Calu3 (cell line): ENCODE results near the gene ANXA5. TPM values are rescaled to one million over a fixed set of nuclear protein-coding genes. Genes with fewer than 3 reads are reported as not detected.

ENCODE experiments used
- Bru-seq: library from RNA; stranded (reverse); fragments of 400-500 nt; gene quantifications from one replicate; lab custom pipeline; 2021; lab: Mats Ljungman, UMichigan
- BruChase-seq, 2 experiments: library from RNA; stranded (reverse); fragments of 400-500 nt; gene quantifications; one replicate each; lab custom pipeline; 2021; lab: Mats Ljungman, UMichigan
- BruUV-seq: library from RNA; stranded (reverse); fragments of 400-500 nt; replicated peaks from 2 replicates; lab custom pipeline; 2021; lab: Mats Ljungman, UMichigan
- CTCF ChIA-PET: fragments of 300-600 bp; sonication (Branson Sonifier 250); formaldehyde crosslinking; loops from one replicate; lab custom pipeline; 2022; ENCODE audit warnings: antibody characterized with exemption; lab: Charles Lee
- DNase-seq: peaks from one replicate; pipeline ENCODE4 v3.0.0; 2022
- H3K27ac Mint-ChIP-seq: one replicate; pipeline ENCODE4 v1.8.0; 2022; ENCODE audit warnings: mixed read lengths; ENCODE audit not compliant: unreplicated experiment
- H3K27me3 Mint-ChIP-seq: one replicate; pipeline ENCODE4 v1.8.0; 2022; ENCODE audit warnings: mixed read lengths; ENCODE audit not compliant: unreplicated experiment
- H3K36me3 Mint-ChIP-seq: one replicate; pipeline ENCODE4 v1.8.0; 2022; ENCODE audit warnings: mild to moderate bottlenecking, moderate library complexity, mixed read lengths; ENCODE audit not compliant: insufficient read depth, unreplicated experiment
- H3K4me1 Mint-ChIP-seq: one replicate; pipeline ENCODE4 v1.8.0; 2022; ENCODE audit warnings: mild to moderate bottlenecking, low read depth, mixed read lengths; ENCODE audit not compliant: unreplicated experiment
- H3K4me3 Mint-ChIP-seq: one replicate; pipeline ENCODE4 v1.8.0; 2022; ENCODE audit warnings: mild to moderate bottlenecking, low read depth, moderate library complexity, mixed read lengths; ENCODE audit not compliant: unreplicated experiment
- H3K9me3 Mint-ChIP-seq: one replicate; pipeline ENCODE4 v1.8.0; 2022; ENCODE audit warnings: low read depth, mixed read lengths; ENCODE audit not compliant: unreplicated experiment
- intact Hi-C: fragments of 100-400 bp; cut with micrococcal nuclease; formaldehyde crosslinking; loops from one replicate; pipeline ENCODE4 v1.10.0; 2022; ENCODE audit not compliant: unreplicated experiment
- long read RNA-seq: library from polyadenylated mRNA; stranded (forward); transcript quantifications from one replicate; pipeline ENCODE4 v2.0.0, GENCODE V29; 2022
- total RNA-seq: library from RNA; stranded (reverse); gene quantifications from 2 replicates; pipeline ENCODE4 v1.2.3, GENCODE V29; 2022
- TF ChIP-seq, protein P1 (sequence below): fragments of 200-600 bp; IDR thresholded peaks from one replicate; pipeline ENCODE4 v1.8.0; 2022; ENCODE audit warnings: antibody characterized with exemption; ENCODE audit not compliant: unreplicated experiment

Gene ANXA5
- 246 and 273 TPM in 2 replicates for total RNA-seq
- Bru-seq, nascent RNA, result percentile 95 among the genes with signal in this experiment
- percentile 92 among the genes with signal in this experiment for BruChase-seq, experiment 1, labeled RNA remaining after a 6-hour chase
- BruChase-seq, experiment 2, labeled RNA remaining after a 2-hour chase, result percentile 87 among the genes with signal in this experiment
- long read RNA-seq, transcript ANXA5-207 (6 exons, 868 nt), result minor isoform, 10 of 959 reads
- long read RNA-seq, transcript ANXA5-201 (13 exons, 1,762 nt), result major isoform, 859 of 959 reads
- long read RNA-seq, partial matches to known transcripts, result 38 of 959 reads
- long read RNA-seq, other reads (novel, unspliced or antisense), result 50 of 959 reads

DNA sequence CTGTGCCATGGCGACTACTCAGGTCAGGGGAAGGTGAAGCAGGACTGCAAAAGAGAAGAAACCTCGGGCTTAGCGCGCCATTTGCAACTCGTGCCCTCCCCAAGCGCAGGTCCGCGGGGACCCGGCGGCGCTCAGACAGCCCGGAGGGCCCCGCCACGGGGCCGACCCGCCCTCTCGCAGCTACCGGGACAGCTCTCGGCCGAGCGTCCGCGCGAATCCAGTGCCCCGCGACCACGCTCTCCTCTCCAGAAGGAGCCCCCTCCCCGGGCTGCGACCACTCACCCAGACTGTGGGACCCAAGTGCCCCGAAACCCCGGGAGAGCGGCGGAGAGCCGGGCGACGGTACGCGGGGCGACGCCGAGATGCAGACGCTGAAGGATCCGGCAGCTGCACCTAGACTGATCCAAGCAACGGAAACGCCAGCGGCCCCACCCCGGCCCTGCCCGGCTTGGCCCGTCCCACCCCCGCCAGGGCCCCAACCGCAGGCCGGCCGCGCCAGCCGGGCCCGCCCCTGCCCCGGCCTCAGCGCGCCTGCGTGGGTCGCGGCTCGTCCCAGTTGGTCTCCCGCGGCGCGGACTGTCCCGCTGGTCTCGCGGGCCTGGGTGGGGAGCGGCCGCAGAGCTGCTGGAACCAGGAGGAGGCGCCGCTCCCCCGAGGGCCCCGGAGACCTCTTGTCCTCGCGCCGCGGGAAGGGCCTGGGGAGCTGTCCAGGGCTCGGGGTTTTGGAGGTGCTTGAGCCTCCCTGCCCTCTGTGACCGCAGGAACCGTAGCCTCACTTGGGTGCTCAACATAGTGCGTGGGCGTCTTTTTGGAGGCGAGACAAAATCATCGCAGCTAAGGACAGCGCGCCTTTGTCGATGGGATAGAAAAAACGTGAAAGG is at the start of gene ANXA5:
Gene ANXA5 (minus strand): TSS at position 400 of the 881 bp plus-strand sequence. CDS start 391 bp downstream, at position 9.
- intact Hi-C loops, result no loop called here
- TF ChIP-seq, protein P1, sequence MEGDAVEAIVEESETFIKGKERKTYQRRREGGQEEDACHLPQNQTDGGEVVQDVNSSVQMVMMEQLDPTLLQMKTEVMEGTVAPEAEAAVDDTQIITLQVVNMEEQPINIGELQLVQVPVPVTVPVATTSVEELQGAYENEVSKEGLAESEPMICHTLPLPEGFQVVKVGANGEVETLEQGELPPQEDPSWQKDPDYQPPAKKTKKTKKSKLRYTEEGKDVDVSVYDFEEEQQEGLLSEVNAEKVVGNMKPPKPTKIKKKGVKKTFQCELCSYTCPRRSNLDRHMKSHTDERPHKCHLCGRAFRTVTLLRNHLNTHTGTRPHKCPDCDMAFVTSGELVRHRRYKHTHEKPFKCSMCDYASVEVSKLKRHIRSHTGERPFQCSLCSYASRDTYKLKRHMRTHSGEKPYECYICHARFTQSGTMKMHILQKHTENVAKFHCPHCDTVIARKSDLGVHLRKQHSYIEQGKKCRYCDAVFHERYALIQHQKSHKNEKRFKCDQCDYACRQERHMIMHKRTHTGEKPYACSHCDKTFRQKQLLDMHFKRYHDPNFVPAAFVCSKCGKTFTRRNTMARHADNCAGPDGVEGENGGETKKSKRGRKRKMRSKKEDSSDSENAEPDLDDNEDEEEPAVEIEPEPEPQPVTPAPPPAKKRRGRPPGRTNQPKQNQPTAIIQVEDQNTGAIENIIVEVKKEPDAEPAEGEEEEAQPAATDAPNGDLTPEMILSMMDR, result no peak

DNA sequence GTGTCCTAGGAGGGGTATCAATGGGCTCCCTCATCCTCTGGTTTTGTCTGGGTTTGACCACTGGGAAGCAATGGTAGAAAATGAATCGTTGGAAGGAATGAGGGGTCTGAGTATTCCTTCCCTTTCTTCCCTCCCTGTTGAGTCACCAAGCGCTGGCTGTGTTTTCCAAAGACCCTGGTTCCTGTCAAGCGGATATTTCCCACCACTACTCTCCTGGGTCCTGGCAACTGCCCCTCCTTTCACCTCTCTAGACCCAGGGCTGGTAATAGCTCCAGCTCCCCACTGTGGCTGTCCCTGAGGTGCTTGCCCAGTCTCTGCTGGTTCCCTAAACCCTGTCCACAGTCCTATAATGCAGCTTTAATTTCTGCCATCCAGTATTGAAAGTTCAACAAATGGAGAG is 46.0 kb upstream of the ANXA5 start:
- H3K4me3 Mint-ChIP-seq, result no peak overlapping the region
- H3K9me3 Mint-ChIP-seq, result no peaks in the 10 kb centered on the region
- no TSS peak for BruUV-seq
- TF ChIP-seq, protein P1, result no peak
- intact Hi-C loops, result no loop called here
- DNase-seq, result no peak
- CTCF ChIA-PET, result no interaction called here
- H3K27ac Mint-ChIP-seq, result no peak overlapping the region
- H3K27me3 Mint-ChIP-seq, result no peaks in the 10 kb centered on the region
- no peaks in the 10 kb centered on the region for H3K4me1 Mint-ChIP-seq
- no peaks in the 10 kb centered on the region for H3K36me3 Mint-ChIP-seq

More for the DNA sequence above, at the start of gene ANXA5:
- no TSS peak for BruUV-seq
- peaks cover 29% of the 10 kb centered on the region for H3K4me1 Mint-ChIP-seq
- CTCF ChIA-PET, result interaction anchor here (0.7 kb wide), 1 partner anchor 88 kb away, joined by 3 read pairs; no protein-coding TSS in a partner anchor
- no peak within 1 kb of the TSS for H3K4me3 Mint-ChIP-seq
- H3K36me3 Mint-ChIP-seq, result peaks cover 35% of the 10 kb centered on the region
- peak within 1 kb of the TSS; percentile 97 for H3K27ac Mint-ChIP-seq
- H3K9me3 Mint-ChIP-seq, result no peaks in the 10 kb centered on the region
- peak; percentile 85 for DNase-seq
- no peaks in the 10 kb centered on the region for H3K27me3 Mint-ChIP-seq

DNA sequence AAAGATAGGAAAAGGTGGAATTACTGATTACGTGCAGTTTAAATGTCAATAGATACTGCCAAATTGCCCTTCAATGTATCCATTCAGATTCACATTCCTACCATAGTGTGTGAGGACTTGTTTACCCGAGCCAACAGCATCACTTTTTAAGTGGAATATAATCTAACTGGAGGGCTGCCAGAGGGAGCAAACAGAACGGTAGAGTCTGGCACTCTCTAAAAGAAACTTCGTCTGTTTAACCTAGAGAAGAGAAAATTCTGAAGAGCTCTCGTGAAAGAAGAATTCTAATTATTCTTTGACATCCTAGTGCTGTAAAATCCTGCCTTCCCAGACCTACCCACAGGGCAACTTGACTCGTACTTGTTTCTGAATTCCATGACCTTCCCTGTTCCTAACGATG is 45.0 kb upstream of the ANXA5 start:
- no peak for DNase-seq
- CTCF ChIA-PET, result no interaction called here
- no peak overlapping the region for H3K4me3 Mint-ChIP-seq
- H3K27ac Mint-ChIP-seq, result no peak overlapping the region
- no peaks in the 10 kb centered on the region for H3K27me3 Mint-ChIP-seq
- intact Hi-C loops, result no loop called here
- no TSS peak for BruUV-seq
- H3K36me3 Mint-ChIP-seq, result no peaks in the 10 kb centered on the region
- no peaks in the 10 kb centered on the region for H3K4me1 Mint-ChIP-seq
- no peaks in the 10 kb centered on the region for H3K9me3 Mint-ChIP-seq
- TF ChIP-seq, protein P1, result no peak

DNA sequence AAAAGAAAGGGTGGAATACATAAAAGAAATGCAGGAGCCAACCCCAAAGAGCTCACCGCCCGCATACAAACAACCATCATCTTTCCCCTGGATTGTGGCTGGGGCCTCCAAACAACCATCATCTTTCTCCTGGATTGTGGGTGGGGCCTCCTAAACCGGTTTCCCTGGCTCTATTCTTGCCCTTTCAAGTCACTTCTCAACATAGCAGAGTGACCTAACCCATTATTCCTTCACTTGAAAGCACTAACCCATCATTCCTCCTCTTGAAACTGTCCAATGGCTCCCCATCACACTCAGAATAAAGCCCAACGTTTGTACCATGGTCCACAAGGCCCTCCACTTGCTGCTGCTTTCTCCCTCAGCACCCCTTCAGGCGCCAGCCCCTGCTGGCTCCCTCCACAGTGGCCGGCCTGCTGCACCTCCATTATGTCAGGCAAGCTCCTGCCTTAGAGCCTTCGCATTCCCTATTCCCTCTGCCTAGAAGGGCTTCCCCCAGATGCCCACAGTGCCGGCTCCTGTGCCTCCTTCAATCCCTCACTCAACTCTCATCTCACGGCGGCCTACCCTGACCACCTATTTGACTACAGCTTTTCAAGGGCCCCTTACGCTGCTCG is 44.1 kb upstream of the ANXA5 start:
- CTCF ChIA-PET, result no interaction called here
- TF ChIP-seq, protein P1, result no peak

More for the DNA sequence above, 44.1 kb upstream of the ANXA5 start:
- H3K27ac Mint-ChIP-seq, result no peak overlapping the region
- no peak overlapping the region for H3K4me3 Mint-ChIP-seq
- DNase-seq, result no peak
- peaks cover 8% of the 10 kb centered on the region for H3K4me1 Mint-ChIP-seq
- H3K9me3 Mint-ChIP-seq, result no peaks in the 10 kb centered on the region
- H3K27me3 Mint-ChIP-seq, result no peaks in the 10 kb centered on the region
- no TSS peak for BruUV-seq
- no peaks in the 10 kb centered on the region for H3K36me3 Mint-ChIP-seq
- intact Hi-C loops, result no loop called here
